Inflammatory macrophage treated with lipopolysaccharide for 4 hours (primary cell): Measurements from ENCODE around the gene RGSL1.
A peak's percentile ranks its signal among the peaks of the same experiment; 100 is the strongest.

ENCODE experiments used
- DNase-seq: peaks from one replicate; pipeline ENCODE4 v3.0.0-alpha.2; 2020

Gene RGSL1

GRCh38 chr1:182450087-182450486 is at the start of gene RGSL1:
TSS of gene RGSL1 (plus strand) at chr1:182450146. CDS start at chr1:182450166, 20 bp downstream.
- DNase-seq = no peak

- no peak for DNase-seq
These were observed 49.4 kb upstream of the RGSL1 start, which contains the start of gene TEDDM1 for GRCh38 chr1:182400567-182400966. TSS of gene TEDDM1 (minus strand) at chr1:182400667. CDS start at chr1:182400485, 182 bp downstream.

- no peak for DNase-seq
These were observed 45.2 kb upstream of the RGSL1 start for GRCh38 chr1:182404781-182405180.

GRCh38 chr1:182405578-182405977 is 44.4 kb upstream of the RGSL1 start:
- DNase-seq = no peak

GRCh38 chr1:182406012-182406411 is 43.9 kb upstream of the RGSL1 start:
- peak; percentile 95 for DNase-seq

- DNase-seq = no peak
These were observed 42.2 kb upstream of the RGSL1 start for GRCh38 chr1:182407724-182408123.

GRCh38 chr1:182408435-182409075 is 41.4 kb upstream of the RGSL1 start:
- no peak for DNase-seq

GRCh38 chr1:182410138-182410537 is 39.8 kb upstream of the RGSL1 start:
- no peak for DNase-seq

- no peak for DNase-seq
These were observed 39.2 kb upstream of the RGSL1 start for GRCh38 chr1:182410620-182411273.

- DNase-seq = no peak
These were observed 36.5 kb upstream of the RGSL1 start for GRCh38 chr1:182413486-182413885.

GRCh38 chr1:182413969-182414368 is 36.0 kb upstream of the RGSL1 start:
- no peak for DNase-seq

GRCh38 chr1:182415789-182416188 is 34.2 kb upstream of the RGSL1 start:
- DNase-seq = peak; percentile 21

- no peak for DNase-seq
These were observed 23.2 kb upstream of the RGSL1 start for GRCh38 chr1:182426442-182427430.

- DNase-seq = no peak
These were observed 21.9 kb upstream of the RGSL1 start for GRCh38 chr1:182428043-182428442.

- DNase-seq = peak; percentile 54
These were observed 19.5 kb upstream of the RGSL1 start for GRCh38 chr1:182430263-182431068.

- DNase-seq = no peak
These were observed 18.7 kb upstream of the RGSL1 start for GRCh38 chr1:182431278-182431677.

GRCh38 chr1:182433580-182433979 is 16.4 kb upstream of the RGSL1 start:
- DNase-seq = no peak

GRCh38 chr1:182438326-182438725 is 11.6 kb upstream of the RGSL1 start:
- peak; percentile 26 for DNase-seq

GRCh38 chr1:182441719-182442118 is 8.2 kb upstream of the RGSL1 start:
- no peak for DNase-seq

GRCh38 chr1:182442333-182442732 is 7.6 kb upstream of the RGSL1 start:
- no peak for DNase-seq

- DNase-seq = no peak
These were observed 5.4 kb upstream of the RGSL1 start for GRCh38 chr1:182444497-182444896.

- peak; percentile 56 for DNase-seq
These were observed 3.8 kb upstream of the RGSL1 start for GRCh38 chr1:182446033-182446669.
